Stomach (tissue), 4 donors: ENCODE data around the gene ZNF831.

Source experiments
- EP300 ChIP-seq: sonication (generic); formaldehyde crosslinking; IDR thresholded peaks from one replicate; pipeline ENCODE4 v1.6.1; 2017; ENCODE audit warnings: antibody characterized with exemption
- POLR2A ChIP-seq, 4 donors: fragments of 450-650 bp; IDR thresholded peaks; one replicate each; pipeline ENCODE4 v1.6.1; 2016; ENCODE audit warnings: antibody characterized with exemption in 4 of 4, control low read depth in 2 of 4, mild to moderate bottlenecking in 1 of 4, moderate library complexity in 1 of 4
- POLR2AphosphoS5 ChIP-seq, 3 donors: sonication (generic); formaldehyde crosslinking; IDR thresholded peaks; one replicate each; pipeline ENCODE4 v1.6.1; 2016; ENCODE audit warnings: antibody characterized with exemption in 3 of 3
- TF ChIP-seq, protein P1 (sequence below), 7 experiments: fragments of 450-650 bp in 4 of 7; fragments of 200-600 bp in 3 of 7; sonication (generic) in 3 of 7; IDR thresholded peaks; one replicate each; pipeline ENCODE4 v1.5.1; 2016 to 2019; ENCODE audit warnings: antibody characterized with exemption in 7 of 7, control low read depth in 2 of 7, mild to moderate bottlenecking in 1 of 7

DNA sequence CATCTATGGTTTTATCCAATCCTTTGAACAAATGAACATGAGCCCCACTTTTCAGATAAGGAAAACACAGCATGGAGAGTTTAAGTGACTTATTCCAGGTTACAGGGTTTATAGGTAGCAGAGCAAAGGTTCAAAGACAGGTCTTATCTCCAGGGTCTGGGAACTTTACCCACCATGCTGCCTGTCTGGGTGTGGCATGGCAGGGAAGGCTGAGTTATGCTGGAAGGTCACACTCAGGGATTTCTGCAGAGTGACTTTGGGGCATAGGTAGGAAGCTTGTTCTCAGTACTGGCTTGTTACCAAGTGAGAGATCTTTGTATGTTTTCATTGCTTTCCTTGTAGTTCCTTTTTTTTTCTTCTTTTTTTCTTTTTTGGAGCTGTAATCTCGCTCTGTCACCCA, 1.8 kb downstream of the ZNF831 start:
- TF ChIP-seq POLR2A (IDR thresholded peaks at IDR 0.05) (no peak), EP300 (no peak), POLR2AphosphoS5 (IDR thresholded peaks at IDR 0.05) (no peak)
- TF ChIP-seq, protein P1, sequence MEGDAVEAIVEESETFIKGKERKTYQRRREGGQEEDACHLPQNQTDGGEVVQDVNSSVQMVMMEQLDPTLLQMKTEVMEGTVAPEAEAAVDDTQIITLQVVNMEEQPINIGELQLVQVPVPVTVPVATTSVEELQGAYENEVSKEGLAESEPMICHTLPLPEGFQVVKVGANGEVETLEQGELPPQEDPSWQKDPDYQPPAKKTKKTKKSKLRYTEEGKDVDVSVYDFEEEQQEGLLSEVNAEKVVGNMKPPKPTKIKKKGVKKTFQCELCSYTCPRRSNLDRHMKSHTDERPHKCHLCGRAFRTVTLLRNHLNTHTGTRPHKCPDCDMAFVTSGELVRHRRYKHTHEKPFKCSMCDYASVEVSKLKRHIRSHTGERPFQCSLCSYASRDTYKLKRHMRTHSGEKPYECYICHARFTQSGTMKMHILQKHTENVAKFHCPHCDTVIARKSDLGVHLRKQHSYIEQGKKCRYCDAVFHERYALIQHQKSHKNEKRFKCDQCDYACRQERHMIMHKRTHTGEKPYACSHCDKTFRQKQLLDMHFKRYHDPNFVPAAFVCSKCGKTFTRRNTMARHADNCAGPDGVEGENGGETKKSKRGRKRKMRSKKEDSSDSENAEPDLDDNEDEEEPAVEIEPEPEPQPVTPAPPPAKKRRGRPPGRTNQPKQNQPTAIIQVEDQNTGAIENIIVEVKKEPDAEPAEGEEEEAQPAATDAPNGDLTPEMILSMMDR (IDR thresholded peaks at IDR 0.05), result no peak
